HG02759 (cell line): ENCODE data around the gene VWF.
"Not testable (repeated sequence)": the region's sequence is repeated elsewhere in the genome, so short reads cannot be mapped to it uniquely, and the experiment has no call there.

Source experiments
- ATAC-seq: cut with Tn5 transposase; IDR thresholded peaks from one replicate; pipeline ENCODE4 v1.9.1; 2021; ENCODE audit warnings: mild to moderate bottlenecking, moderate library complexity; ENCODE audit not compliant: unreplicated experiment

The VWF gene

GRCh38 chr12:6106218-6106617 is 18.3 kb downstream of the VWF start:
- no peak for ATAC-seq

DNA sequence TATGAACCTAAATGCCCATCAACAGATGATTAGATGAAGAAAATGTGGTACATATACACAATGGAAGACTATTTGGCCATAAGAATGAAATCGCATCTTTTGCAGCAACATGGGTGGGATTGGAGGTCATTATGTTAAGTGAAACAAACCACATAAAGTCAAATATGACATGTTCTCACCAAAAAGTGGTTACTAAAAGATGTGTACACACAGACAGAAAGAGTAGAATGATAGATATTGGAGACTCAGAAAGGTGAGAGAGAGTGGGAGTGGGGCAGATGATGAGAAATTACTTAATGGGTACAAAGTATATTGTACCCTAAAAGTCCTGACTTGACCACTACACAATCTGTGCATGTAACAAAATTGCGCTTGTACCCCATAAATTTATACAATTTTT is 19.6 kb downstream of the VWF start:
- ATAC-seq: no peak

DNA sequence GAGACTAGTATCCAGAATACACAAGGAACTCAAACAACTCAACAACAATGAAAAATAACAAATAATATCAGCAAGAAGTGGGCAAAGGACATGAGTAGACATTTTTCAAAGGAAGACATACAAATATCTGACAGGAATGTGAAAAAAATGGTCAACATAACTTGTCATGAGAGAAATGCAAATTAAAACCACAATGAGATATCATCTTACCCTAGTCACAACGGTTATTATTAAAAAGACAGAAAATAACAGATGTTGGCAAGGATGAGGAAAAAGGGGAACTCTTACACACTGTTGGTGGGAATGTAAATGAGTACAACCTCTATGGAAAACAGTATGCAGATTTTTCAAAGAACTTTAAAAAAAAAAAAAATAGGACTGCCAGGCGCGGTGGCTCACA is 20.4 kb downstream of the VWF start:
- ATAC-seq: no peak

- ATAC-seq: not testable (repeated sequence)
Observed at GRCh38 chr12:6102021-6102420, 22.4 kb downstream of the VWF start.

DNA sequence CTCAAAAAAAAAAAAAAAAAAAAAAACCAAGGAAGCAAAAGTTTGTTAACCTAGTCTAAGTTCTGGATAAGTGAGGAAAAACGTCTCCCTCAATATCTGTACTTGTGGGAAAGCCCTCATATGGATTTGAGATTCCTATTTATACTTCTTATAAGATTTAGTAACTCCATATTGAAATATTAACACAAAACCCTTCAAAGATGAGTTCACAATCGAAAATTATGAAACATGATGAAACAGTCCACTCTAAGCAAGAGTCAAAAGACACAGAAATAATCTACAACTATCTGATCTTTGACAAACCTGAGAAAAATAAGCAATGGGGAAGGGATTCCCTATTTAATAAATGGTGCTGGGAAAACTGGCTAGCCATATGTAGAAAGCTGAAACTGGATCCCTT is 25.2 kb downstream of the VWF start:
- ATAC-seq: no peak

- ATAC-seq: no peak
Observed at GRCh38 chr12:6097411-6097810, 27.1 kb downstream of the VWF start.

- ATAC-seq: no peak
Observed at GRCh38 chr12:6096527-6096926, 27.9 kb downstream of the VWF start.

- no peak for ATAC-seq
Observed at GRCh38 chr12:6095269-6095668, 29.2 kb downstream of the VWF start.

GRCh38 chr12:6093764-6094163 is 30.7 kb downstream of the VWF start:
- no peak for ATAC-seq

DNA sequence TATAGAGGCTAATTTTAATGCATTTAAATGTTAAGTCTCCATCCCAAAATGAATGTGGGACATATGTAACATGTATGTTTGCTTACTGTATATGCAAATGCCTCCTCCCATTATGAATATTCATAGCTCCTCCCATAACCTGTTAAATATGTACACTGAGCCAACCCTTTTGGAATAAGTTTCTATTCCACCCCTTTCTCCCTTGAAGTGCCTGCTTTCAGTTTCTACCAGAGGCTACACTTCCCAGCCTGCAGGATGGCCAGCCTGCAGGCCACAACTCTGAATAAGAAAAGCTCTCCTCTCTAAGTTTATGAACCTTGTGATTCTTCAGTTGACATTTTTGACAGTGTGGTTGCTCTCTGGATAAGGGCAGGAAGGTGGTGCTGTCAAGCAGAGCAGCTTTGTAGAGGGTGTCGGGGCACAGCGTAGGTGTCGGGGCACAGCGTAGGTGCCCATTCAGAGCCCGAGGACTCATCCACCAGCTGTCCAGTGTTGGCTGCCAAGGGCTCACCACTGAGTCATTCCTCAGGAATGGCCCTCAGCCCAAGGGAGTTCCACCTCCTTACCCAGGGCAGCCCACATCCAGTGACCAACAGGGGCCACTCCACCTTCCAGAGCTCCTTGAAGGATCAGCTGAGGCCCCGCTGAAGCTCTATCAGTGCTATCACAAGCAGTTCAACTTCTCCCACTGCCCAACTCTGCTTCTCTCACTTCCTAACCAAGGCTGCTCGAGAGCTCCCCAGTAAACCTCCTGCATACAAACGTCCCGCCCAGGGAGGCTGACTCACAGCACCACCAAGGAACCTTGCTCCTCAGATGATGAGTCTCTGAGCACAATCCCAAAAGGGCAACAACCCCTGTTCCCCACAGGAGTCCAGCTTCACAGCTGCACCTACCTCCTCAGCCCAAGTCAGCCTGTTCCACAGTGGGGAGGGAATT is 31.4 kb downstream of the VWF start:
- ATAC-seq: no peak

GRCh38 chr12:6091786-6092566 is 32.5 kb downstream of the VWF start:
- no peak for ATAC-seq

- no peak for ATAC-seq
Observed at GRCh38 chr12:6090803-6091202, 33.7 kb downstream of the VWF start.

DNA sequence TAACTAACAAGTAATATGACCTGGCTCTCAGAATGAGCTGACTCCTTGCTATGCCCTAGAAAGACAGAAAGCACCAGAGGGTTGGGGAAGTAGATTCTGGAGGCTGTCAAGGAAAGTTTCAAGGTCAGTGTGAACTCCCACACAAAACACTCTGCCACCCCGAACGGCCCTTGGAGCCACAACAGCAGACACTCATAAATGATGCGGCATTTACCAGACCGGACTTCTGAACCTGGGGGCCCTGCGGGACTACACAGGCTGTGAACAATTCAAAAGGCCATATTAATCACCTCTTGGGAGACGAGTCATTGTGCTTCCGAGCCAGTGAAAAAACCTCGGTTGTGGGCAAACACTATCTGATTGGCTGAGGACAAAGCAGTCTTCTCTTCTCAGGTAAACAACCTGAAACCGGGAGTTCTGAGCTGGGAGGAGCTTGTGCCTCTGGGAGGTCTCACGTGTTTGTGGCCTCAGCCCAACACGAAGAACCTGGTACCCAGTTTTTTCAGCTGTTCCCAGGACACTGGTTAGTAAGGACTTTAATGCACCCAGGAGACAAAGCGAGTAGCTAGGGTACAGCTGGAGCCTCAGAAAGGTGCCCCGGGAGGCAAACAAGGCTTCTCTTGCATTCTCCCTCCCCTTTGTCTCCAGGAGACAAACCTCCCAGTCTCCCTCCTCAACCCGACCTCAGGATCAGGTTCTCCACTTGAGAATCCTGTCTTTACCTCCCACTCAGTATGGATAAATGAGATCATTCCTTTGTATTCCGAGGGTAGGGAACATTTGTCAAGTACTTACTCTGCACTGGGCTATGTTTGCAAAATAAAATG is 35.3 kb downstream of the VWF start:
- ATAC-seq: no peak

GRCh38 chr12:6086316-6086715 is 38.2 kb downstream of the VWF start:
- no peak for ATAC-seq

GRCh38 chr12:6085841-6086240 is 38.6 kb downstream of the VWF start:
- ATAC-seq: no peak

DNA sequence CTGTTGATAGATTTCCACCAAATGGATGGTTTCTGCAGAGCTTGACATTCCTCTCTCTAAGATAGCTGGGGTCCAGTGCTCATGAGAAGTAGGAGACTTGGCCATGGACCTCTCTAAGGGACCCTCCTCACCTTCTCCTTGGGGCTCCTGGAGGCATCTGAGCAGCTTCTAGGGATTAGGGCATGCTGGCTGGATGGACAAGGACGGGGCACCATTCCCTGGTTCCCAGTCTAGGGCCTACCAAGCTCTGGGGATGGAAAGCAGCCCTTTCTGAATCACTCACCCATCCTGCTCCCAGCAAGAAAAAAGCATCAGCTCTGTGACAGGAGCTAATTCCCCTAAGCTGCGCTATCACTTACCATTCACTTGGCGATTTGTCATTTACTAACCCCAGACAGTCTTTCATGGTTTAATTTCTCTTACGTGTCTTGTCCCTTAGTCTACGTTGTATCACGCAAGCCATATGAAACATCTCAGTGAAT is 39.5 kb downstream of the VWF start:
- no peak for ATAC-seq

DNA sequence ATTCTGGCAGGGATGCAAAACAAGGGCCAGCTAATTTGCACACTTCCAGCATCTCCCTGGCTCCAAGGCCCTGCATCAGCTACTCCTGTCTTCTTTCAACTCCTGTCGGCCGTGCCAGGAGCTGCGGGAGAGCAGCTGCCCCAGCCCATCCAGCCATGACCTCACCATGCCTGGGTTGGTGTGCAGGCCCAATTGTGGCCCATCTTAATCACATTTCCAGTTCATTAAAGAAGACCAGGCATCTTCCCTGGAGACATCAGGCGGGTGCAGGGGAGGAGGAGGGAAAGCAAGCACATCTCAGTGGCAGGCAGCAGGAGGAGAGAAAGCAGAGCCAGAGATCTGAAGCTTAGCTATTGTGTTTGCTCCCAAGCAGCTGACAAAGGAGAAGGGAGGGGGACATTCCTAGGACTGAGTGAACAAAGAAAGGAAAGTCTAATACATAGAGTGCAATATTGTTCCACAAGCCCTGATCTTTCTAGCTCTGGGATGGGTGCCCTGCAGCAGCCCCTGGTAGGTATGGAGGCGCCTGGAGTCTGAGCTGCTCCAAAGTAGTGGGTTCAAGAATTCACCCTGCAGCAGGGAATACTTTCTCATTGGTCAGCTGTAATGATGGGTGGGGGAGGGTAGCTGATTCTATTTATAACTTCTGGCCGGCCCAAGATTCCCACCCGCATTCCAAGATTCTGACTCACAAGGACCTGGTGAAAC is 40.1 kb downstream of the VWF start:
- ATAC-seq: no peak

DNA sequence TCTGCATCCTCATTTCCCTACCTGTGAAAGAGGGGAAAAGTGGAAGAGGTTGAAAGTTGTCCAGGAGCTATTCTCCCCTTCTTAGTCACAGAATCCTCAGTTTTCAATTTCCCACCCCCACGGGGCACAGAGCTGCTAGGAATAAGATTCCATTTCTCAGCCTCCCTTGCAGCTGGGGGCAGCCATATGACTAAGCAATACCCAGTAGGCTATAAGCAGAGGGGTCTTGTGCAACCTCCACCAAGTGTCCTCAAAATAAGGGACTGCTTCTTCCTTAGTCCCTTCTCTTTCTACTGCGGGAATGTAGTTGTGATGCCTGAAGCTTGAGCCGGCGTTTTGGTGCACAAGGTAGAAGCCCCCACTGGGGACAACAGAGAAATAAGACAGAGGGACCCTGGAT is 40.9 kb downstream of the VWF start:
- ATAC-seq: no peak

- no peak for ATAC-seq
Observed at GRCh38 chr12:6082613-6083012, 41.9 kb downstream of the VWF start.
